Neural cell (in vitro differentiated cells): ENCODE results near the gene HMOX2.

Experiments used
- EP300 ChIP-seq: fragments of 450-650 bp; conservative IDR thresholded peaks from 2 replicates; pipeline ENCODE4 v1.6.1; 2014; ENCODE audit warnings: antibody characterized with exemption, mild to moderate bottlenecking, moderate library complexity; ENCODE audit not compliant: poor library complexity, severe bottlenecking
- EZH2 ChIP-seq: fragments of 200-600, 300-800 bp; shearing (Covaris generic), sonication (generic); IDR thresholded peaks from 2 replicates; pipeline ENCODE4 v1.6.1; 2014; ENCODE audit warnings: antibody characterized with exemption, low read length, borderline replicate concordance, mild to moderate bottlenecking; ENCODE audit not compliant: insufficient read depth, poor library complexity, severe bottlenecking
- MXI1 ChIP-seq: fragments of 450-650 bp; conservative IDR thresholded peaks from 2 replicates; pipeline ENCODE4 v1.6.1; 2014; ENCODE audit warnings: antibody characterized with exemption, mild to moderate bottlenecking; ENCODE audit not compliant: poor library complexity, severe bottlenecking
- POLR2AphosphoS5 ChIP-seq: IDR thresholded peaks from 2 replicates; pipeline ENCODE4 v1.6.1; 2012
- RAD21 ChIP-seq: fragments of 450-650 bp; conservative IDR thresholded peaks from 2 replicates; pipeline ENCODE4 v1.6.1; 2014; ENCODE audit warnings: antibody characterized with exemption, mild to moderate bottlenecking, moderate library complexity
- SMC3 ChIP-seq: fragments of 450-650 bp; conservative IDR thresholded peaks from 2 replicates; pipeline ENCODE4 v1.6.1; 2014; ENCODE audit warnings: antibody characterized with exemption, mild to moderate bottlenecking, moderate library complexity; ENCODE audit not compliant: poor library complexity
- TAF1 ChIP-seq: IDR thresholded peaks from 2 replicates; pipeline ENCODE4 v1.6.1; 2012; ENCODE audit warnings: low read depth
- TF ChIP-seq, protein P1 (sequence below): fragments of 450-650 bp; IDR thresholded peaks from 2 replicates; pipeline ENCODE4 v1.5.1; 2014; ENCODE audit warnings: antibody characterized with exemption, mild to moderate bottlenecking, moderate library complexity; ENCODE audit not compliant: poor library complexity, severe bottlenecking
- TF ChIP-seq, protein P2 (sequence below): IDR thresholded peaks from 2 replicates; pipeline ENCODE4 v1.6.1; 2012; ENCODE audit warnings: borderline replicate concordance

DNA sequence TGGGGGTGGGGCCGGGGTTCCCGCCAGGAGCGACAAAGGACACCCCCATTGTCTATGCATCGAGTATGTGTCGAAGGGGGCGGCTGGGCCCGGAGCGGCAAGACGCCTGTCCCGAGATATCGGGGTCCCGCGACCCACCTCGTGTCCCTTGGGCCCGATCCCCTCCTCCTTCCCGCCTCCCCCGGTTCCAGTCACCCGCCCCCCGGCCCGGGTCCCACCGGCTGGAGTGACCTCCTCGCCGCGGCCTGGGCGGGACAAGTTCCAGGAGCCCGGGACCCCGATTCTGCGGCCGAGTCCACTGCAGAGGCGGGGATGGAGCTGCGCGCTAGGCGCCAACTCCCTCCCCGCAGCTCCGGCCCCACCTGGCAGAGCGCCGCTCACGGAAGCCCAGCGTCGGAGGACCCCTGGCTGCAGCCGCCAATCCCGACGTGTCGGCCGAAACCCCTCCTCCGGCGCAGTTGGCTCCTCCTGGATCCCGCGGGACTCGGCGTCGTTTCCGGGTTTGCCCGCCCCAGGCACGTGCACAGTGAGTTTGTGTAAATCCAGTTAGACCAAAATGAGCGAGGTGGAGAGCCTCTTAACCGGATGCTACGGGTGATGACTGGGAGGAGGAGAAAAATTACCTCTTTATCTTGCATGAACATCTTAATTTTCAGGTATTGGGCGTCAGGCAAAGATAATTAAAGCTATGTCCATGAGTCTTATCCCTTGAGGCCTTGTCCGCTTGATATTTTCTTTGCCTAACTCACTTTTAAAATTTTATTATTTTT lies 1.8 kb upstream of the HMOX2 start, which contains the start of gene NMRAL1:
- TF ChIP-seq, protein P1, sequence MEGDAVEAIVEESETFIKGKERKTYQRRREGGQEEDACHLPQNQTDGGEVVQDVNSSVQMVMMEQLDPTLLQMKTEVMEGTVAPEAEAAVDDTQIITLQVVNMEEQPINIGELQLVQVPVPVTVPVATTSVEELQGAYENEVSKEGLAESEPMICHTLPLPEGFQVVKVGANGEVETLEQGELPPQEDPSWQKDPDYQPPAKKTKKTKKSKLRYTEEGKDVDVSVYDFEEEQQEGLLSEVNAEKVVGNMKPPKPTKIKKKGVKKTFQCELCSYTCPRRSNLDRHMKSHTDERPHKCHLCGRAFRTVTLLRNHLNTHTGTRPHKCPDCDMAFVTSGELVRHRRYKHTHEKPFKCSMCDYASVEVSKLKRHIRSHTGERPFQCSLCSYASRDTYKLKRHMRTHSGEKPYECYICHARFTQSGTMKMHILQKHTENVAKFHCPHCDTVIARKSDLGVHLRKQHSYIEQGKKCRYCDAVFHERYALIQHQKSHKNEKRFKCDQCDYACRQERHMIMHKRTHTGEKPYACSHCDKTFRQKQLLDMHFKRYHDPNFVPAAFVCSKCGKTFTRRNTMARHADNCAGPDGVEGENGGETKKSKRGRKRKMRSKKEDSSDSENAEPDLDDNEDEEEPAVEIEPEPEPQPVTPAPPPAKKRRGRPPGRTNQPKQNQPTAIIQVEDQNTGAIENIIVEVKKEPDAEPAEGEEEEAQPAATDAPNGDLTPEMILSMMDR, result no peak
- TF ChIP-seq POLR2AphosphoS5 (peak; percentile 23), MXI1 (peak; percentile 13), TAF1 (no peak), EP300 (no peak), RAD21 (no peak), EZH2 (no peak), SMC3 (no peak)
- TF ChIP-seq, protein P2, sequence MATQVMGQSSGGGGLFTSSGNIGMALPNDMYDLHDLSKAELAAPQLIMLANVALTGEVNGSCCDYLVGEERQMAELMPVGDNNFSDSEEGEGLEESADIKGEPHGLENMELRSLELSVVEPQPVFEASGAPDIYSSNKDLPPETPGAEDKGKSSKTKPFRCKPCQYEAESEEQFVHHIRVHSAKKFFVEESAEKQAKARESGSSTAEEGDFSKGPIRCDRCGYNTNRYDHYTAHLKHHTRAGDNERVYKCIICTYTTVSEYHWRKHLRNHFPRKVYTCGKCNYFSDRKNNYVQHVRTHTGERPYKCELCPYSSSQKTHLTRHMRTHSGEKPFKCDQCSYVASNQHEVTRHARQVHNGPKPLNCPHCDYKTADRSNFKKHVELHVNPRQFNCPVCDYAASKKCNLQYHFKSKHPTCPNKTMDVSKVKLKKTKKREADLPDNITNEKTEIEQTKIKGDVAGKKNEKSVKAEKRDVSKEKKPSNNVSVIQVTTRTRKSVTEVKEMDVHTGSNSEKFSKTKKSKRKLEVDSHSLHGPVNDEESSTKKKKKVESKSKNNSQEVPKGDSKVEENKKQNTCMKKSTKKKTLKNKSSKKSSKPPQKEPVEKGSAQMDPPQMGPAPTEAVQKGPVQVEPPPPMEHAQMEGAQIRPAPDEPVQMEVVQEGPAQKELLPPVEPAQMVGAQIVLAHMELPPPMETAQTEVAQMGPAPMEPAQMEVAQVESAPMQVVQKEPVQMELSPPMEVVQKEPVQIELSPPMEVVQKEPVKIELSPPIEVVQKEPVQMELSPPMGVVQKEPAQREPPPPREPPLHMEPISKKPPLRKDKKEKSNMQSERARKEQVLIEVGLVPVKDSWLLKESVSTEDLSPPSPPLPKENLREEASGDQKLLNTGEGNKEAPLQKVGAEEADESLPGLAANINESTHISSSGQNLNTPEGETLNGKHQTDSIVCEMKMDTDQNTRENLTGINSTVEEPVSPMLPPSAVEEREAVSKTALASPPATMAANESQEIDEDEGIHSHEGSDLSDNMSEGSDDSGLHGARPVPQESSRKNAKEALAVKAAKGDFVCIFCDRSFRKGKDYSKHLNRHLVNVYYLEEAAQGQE, result no peak
